Measurements from ENCODE around the gene DDX46.
"Not testable (repeated sequence)": the region's sequence is repeated elsewhere in the genome, so short reads cannot be mapped to it uniquely, and the experiment has no call there.

Gene DDX46

GRCh38 chr5:134758504-134759341 is at the start of gene DDX46:
Gene DDX46, plus strand, starts transcription at chr5:134758779. Its CDS starts 160 bp downstream, at chr5:134758939.
- peak; percentile 95 for DNase-seq (ENCODE audit: low spot score)

GRCh38 chr5:134714120-134714519 is 44.5 kb upstream of the DDX46 start:
- DNase-seq (ENCODE audit: low spot score): no peak

GRCh38 chr5:134714541-134714940 is 44.0 kb upstream of the DDX46 start:
- no peak for DNase-seq (ENCODE audit: low spot score)

GRCh38 chr5:134715466-134715865 is 43.1 kb upstream of the DDX46 start:
- not testable (repeated sequence) for DNase-seq (ENCODE audit: low spot score)

- no peak for DNase-seq (ENCODE audit: low spot score)
Measured at GRCh38 chr5:134724872-134725271, 33.7 kb upstream of the DDX46 start.

DNA sequence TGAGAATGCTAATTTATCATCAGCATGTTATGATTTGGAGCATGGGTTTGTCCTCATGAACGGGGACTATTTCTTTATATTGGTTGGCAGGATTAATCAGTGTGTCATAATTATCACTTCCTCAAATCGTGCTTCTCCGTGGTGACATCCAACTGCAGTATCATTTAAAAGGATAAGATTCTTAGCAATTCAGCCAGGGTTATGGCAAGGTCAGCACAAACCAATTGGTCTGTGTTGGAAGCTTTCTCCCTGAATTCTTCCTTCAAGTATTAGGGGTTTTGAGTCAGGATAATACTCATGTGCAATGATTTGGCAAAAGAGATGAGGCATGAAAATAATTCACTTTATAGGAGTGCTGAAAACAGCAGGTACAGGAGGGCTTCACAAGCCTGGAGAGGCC is 25.8 kb upstream of the DDX46 start:
- no peak for DNase-seq (ENCODE audit: low spot score)

GRCh38 chr5:134735243-134735642 is 23.3 kb upstream of the DDX46 start:
- no peak for DNase-seq (ENCODE audit: low spot score)

DNA sequence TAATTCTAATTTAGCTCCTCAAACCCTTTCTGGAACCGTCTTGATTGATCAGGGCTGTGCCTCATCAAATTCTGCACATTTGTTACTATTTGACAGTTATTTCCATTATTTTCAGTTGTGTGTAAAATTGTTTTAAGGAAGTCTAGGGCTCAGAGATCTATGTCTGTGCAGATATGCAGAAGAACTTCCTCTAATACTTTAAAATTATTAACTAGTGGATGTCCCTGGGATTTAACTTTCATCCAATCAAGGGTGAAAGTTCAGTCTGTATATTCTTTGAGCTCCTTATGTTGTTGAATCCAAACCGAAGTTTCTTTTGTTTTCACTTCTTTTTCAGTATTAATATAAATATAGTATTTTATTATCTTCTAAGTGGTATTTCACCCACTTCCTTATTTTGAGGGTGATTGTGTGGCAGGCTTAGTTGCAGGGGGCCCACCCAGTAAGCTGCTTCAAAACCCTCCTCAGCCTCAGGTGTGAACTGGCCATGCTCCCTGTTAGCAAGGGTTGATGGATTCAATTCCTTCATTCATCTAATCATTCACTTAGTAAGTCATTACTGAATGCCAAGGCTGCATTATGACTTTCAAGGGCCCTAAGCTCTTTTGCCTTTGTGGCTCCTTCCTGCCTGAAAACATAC is 22.3 kb upstream of the DDX46 start:
- no peak for DNase-seq (ENCODE audit: low spot score)

DNA sequence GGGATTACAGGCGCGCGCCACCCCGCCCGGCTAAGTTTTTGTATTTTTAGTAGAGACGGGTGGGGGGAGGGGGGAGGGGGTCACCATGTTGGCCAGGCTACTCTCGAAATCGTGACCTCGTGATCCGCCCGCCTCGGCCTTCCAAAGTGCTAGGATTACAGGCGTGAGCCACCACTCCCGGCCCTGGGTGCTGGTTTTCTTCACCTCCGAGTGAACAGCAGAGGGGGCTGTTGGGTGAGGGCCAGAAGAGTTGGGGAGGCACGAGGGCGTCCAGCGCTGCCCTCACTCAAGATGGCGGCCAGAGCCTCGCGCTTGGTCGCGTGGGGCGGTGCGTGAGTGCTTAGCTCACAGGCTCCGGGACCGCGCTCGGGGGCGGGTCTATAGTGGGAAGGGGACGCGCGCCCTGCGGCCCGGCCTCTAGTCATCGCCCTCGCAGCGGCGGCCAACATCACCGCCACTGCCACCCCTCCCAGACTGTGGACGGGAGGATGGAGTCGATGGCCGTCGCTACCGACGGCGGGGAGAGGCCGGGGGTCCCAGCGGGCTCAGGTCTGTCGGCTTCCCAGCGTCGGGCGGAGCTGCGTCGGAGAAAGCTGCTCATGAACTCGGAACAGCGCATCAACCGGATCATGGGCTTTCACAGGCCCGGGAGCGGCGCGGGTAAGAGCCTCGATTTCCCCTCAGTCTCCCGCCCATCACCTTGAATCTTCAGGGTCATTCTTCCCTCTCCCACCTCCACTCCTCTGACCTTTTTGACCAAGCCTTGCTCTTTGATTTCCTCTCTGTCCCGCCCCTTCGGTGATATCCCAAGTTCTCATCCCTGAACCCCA is 20.2 kb upstream of the DDX46 start, which contains the start of gene CAMLG:
TSS of gene CAMLG (plus strand) at position 416 of the 830 bp plus-strand sequence. CDS start at position 489, 73 bp downstream.
- DNase-seq (ENCODE audit: low spot score): peak; percentile 98

DNA sequence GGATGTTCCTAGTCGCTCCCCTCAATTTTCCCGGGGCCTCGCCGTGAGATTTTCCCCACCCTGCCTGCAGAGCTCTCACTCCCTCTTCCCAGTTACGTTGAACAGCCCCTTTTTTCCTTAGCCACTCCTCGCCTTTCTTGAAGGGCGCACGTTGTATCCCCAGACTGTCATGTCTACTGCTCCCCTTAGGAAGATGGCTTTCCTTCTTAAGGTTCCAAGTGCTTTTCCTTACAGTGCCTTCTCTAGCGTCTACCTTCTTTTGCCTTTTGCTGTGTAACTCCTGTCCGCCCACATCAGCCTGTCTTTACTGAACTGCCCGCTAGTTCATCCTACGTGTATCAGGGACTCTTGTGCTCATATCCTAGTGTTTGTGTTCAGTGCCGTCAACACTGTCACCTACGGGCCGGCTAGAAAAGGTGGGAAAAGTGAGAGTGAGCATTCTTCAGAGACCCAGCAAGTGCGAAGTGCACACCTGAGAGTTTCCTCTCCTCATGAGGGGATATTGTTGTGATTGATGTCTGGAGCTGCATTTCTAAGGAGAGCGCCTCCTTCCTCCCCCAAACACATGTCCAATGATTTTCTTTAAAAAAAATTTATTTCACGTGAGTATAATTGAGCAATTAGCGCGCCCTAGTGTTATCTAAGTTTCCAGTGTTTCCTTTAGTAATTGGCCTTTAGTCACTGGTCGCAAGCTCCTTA is 19.5 kb upstream of the DDX46 start:
- peak; percentile 90 for DNase-seq (ENCODE audit: low spot score)

DNA sequence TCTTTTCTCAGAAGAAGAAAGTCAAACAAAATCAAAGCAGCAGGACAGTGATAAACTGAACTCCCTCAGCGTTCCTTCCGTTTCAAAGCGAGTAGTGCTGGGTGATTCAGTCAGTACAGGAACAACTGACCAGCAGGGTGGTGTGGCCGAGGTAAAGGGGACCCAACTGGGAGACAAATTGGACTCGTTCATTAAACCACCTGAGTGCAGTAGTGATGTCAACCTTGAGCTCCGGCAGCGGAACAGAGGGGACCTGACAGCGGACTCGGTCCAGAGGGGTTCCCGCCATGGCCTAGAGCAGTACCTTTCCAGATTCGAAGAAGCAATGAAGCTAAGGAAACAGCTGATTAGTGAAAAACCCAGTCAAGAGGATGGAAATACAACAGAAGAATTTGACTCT is 17.5 kb upstream of the DDX46 start:
- DNase-seq (ENCODE audit: low spot score): no peak

GRCh38 chr5:134742134-134742533 is 16.4 kb upstream of the DDX46 start:
- DNase-seq (ENCODE audit: low spot score): no peak

GRCh38 chr5:134749415-134749814 is 9.2 kb upstream of the DDX46 start:
- no peak for DNase-seq (ENCODE audit: low spot score)

- DNase-seq (ENCODE audit: low spot score): no peak
Measured at GRCh38 chr5:134758176-134758503, 439 bp upstream of the DDX46 start.

DNA sequence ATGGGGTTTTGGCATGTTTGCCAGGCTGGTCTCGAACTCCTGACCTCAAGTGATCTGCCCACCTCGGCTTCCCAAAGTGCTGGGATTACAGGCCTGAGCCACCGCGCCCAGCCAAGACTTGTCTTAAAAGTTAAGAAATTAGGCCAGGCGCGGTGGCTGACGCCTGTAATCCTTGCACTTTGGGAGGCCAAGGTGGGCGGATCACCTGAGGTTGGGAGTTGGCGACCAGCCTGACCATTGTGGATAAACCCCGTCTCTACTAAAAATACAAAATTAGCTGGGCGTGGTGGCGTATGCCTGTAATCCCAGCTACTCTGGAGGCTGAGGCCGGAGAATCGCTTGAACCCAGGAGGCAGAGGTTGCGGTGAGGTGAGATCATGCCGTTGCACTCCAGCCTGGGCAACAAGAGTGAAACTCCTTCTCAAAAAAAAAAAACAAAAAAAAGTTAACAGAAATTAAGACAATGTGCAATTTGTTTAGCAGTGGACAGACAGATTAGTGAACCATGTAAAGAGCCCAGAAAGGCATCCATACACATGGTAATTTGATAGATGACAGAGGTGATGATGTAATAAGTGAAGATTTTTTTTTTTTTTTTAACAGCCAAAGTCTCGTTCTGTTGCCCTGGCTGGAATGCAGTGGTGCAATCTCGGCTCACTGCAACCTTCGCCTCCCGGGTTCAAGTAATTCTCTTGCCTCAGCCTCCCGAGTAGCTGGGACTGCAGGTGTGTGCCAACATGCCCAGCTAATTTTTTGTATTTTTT is 9.1 kb downstream of the DDX46 start:
- DNase-seq (ENCODE audit: low spot score): not testable (repeated sequence)

DNA sequence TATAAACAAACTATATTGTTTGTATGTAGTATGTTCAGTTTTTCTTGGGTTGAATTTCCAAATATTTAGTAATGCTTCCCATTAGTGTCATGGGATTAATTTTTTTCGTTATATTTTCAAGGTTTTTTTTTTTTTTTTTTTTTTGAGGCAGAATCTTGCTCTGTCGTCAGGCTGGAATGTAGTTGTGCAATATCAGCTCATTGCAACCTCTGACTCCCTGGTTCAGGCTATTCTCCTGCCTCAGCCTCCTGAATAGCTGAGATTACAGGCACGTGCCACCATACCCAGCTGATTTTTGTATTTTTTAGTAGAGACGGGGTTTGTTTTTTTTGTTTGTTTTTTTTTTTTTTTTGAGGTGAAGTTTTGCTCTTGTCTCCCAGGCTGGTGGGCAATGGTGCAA is 10.6 kb downstream of the DDX46 start:
- DNase-seq (ENCODE audit: low spot score): no peak

DNA sequence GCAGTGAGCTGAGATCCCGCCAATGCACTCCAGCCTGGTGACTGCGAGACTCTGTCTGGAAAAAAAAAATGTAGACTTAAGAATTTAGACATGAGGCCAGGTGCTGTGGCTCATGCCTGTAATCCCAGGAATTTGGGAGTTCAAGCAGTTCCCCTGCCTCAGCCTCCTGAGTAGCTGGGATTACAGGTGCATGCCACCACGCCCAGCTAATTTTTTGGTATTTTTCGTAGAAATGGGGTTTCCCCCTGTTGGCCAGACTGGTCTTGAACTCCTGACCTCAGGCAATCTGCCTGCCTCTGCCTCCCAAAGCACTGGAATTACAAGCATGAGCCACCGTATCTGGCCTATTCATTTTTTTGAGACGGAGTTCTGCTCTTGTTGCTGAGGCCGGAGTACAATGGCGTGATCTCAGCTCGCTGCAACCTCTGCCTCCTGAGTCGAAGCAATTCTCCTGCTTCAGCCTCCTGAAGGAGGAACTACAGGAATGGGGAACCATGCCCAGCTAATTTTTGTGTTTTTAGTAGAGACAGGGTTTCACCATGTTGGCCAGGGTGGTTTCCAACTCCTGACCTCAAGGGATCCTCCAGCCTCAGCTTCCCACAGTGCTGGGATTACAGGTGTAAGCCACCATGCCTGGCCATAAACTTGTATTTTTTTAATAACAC is 14.0 kb downstream of the DDX46 start:
- no peak for DNase-seq (ENCODE audit: low spot score)

DNA sequence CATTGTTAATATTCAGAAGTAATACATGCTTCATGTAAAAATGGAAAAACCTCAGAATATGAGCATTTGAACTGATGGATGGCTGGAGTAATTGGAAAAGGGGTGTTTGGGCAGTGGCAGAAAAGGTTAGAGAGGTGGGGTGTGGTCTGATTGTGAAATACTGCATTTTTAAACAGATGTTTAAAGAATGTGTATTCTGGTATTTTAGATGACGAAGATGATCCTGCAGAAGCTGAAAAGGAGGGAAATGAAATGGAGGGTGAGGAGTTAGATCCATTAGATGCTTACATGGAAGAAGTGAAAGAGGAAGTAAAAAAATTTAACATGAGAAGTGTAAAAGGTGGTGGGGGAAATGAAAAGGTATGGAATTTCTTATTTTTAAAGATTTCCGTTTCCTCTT is 18.8 kb downstream of the DDX46 start:
- no peak for DNase-seq (ENCODE audit: low spot score)

DNA sequence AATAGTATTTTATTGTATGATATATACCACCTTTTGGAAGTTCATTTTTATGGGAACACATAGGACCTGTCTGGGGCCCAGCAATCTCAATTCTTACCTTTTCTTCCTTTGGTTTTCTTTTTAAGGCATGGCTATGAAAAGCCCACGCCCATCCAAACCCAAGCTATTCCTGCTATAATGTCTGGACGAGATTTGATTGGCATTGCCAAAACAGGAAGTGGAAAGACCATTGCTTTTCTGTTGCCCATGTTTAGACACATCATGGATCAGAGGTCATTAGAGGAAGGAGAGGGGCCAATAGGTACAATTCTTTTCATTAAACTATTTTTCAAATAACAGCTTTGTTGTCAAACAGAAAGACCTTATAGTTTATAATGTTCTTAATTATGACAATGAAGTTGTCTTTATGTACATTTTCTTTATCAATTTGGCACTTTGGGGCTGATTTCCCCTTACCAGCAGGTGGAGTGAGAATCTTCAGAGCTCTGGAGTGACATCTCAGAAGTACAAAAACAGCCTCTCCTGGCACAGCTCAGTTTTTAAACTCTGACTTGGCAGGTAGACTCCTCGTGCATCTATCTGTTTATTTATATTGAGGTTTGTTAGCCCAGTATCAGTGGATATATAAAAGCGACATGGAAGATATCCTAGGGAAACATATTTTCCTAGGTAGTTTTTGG is 25.8 kb downstream of the DDX46 start:
- DNase-seq (ENCODE audit: low spot score): no peak

DNA sequence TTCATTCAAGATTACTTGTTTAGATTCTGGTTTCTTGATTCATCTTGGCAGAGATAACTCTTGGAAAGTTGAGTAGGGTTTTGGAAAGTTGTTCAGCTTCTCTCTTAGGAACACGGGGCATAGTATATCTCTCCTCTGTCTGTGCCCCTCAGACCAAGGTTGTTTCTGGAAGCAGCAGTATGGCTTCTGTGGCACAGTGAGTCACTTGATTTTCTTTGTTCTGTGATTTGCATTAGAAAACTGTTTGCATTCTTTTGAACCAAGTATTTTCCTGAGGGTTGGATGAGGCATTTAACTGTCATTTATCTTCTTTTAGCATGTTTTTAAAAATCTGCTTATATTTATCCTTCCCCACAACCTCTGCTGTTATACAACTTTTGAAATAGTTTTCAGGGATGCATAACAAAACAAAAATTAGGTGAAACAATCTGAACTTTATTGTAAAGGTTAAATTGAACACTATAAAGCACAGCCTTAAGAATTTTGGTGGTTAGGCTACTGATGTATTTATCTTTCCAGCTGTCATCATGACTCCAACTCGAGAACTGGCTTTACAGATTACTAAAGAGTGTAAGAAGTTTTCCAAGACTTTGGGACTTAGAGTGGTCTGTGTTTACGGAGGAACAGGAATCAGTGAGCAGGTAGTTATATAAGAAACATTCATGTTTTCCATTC is 26.5 kb downstream of the DDX46 start:
- DNase-seq (ENCODE audit: low spot score): no peak

Measured in SW480 (cell line).